Raji (cell line): ENCODE measurements around the gene CTNND2.

ENCODE experiments used
- POLR2A ChIP-seq: IDR thresholded peaks from 2 replicates; pipeline ENCODE4 v1.6.1; 2011; ENCODE audit warnings: low read depth, low read length, control low read depth; ENCODE audit not compliant: insufficient read depth

Gene CTNND2

GRCh38 chr5:11815481-11815880 is 88.8 kb downstream of the CTNND2 start:
- no peak for TF ChIP-seq POLR2A

DNA sequence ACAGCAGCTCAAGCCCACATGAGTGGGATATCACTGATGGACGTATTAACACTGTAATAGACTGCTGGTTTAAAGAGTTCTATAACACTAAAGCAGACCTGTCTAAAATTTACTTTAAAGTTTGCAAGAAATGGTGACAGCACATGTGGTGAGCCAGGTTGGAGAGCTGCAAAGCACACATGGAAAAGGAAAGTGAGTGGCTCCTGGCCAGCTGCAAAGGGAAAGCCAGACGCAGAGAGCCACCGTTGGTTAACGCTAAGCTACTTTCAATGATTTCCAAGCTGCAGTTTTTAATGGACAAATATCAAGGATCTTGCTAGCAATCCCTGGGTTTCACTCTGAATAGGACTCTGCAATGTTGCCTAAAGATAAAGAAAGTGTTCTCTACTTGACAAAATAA is 89.9 kb downstream of the CTNND2 start:
- TF ChIP-seq POLR2A, result no peak

DNA sequence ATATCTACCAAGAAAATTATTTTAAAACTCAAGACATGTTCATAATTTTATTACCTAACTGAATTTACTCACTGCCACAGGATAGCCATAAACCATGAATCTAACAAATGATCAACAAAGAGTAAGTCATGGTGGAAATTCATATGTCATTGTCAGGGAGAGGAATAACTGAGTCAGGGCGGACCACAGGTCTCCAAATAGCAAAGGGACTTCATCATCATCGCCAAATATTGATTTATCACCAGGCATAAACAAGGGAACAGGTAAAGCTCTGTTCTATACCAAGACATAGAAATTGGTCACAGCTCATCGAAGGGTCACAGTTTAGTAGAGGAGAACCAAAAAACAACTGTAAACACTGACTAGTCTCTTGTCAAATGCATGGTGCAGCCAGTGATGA is 94.8 kb downstream of the CTNND2 start:
- no peak for TF ChIP-seq POLR2A

GRCh38 chr5:11803436-11803835 is 100.8 kb downstream of the CTNND2 start:
- TF ChIP-seq POLR2A, result no peak

GRCh38 chr5:11801061-11801460 is 103.2 kb downstream of the CTNND2 start:
- TF ChIP-seq POLR2A, result no peak

DNA sequence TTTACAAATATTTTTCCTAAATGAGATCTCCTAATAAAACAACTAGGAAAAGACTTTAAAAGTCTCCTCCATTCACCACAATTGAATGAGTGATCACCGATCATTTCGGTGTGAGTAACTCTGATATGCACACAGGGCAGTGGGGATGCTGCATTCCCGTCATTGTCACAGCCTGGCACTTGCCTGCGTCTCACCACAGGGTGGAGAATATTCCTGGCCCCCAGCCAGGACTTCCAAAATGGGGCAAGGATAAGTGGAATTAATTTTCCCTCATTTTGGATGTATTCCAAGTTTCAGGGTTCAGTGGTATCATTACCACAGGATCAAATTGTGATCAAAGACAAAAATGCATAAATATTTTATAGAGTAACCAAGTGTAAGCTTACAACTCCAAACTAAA is 107.1 kb downstream of the CTNND2 start:
- TF ChIP-seq POLR2A, result no peak

DNA sequence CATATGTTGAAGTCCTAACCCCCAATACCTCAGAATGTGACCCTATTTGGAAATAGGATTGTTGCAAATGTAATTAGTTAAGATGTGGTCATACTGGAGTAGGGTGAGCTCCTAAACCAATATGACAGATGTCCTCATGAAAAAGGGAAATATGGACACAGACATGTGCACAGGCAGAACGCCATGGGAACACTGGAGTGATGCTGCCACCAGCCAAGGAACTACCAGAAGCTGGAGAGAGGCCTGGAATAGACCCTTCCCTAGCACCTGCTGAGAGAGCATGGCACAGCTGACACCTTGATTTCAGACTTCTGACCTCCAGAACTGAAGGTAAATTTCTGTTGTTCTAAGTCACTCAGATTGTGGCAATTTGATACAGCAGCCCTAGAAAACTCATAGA is 110.8 kb downstream of the CTNND2 start:
- TF ChIP-seq POLR2A, result no peak

DNA sequence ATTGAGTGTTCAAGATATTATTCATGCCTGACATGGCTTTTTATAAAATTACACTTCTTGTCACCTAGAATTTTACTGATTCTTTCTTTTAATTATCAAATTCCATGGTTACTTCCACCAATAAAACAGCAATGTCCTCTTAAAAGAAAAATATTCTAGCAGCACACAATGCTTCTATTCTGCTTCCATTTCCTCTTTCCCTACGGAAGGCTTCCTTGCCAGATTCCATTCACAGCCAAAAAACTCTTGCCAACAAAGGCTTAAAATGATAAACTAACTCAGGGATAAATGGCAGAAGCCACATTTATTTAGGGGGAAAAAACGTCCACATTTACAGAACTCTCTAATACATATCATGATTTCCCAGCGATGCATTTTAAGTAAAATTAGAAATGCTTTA is 111.6 kb downstream of the CTNND2 start:
- TF ChIP-seq POLR2A, result no peak

DNA sequence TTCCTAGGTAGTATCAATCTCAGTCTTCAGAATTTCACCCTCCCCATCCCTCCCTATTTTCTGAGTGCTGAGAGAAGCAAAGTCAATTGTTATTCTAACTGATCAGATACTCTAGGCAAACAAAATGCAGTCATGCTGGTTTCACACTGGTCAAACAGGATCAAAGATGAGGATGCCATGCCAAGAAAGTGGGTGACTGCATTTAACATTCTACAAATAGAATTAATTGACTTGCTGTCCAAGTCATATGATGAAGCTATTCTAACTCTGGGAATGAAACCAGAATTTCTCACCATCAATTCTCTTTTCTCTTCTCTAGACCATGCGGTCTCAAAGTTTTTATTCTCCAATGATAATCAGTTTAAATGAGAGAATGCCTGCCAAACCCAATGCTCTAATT is 112.5 kb downstream of the CTNND2 start:
- no peak for TF ChIP-seq POLR2A

GRCh38 chr5:11790201-11790600 is 114.0 kb downstream of the CTNND2 start:
- no peak for TF ChIP-seq POLR2A

DNA sequence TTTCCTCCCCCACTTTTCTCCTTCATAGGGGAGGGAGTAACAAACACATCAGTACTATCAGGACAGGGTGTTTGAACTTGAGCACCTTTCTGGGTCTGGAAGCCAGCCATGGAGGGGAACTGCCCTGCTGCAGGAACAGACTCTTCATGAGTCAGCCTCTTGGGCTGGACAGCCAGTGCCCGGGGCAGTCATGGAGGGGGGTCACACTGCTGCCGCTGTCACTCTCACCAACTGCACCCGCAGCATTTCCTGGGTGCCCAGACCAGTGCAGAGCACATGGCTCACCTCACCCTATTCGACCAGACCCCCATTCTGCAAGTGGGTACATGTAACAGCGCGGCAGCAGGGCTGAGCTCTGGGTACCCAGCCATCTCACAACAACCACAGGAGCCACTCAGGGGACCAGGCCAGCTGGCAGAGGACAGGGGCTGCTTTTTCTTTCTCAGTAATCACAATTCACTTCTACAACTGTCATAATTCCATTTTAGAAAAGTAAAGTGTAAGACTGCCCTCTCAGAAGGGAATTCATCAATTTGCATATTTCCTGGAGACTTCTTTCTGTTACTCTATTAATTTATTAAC is 118.4 kb downstream of the CTNND2 start:
- TF ChIP-seq POLR2A, result no peak

DNA sequence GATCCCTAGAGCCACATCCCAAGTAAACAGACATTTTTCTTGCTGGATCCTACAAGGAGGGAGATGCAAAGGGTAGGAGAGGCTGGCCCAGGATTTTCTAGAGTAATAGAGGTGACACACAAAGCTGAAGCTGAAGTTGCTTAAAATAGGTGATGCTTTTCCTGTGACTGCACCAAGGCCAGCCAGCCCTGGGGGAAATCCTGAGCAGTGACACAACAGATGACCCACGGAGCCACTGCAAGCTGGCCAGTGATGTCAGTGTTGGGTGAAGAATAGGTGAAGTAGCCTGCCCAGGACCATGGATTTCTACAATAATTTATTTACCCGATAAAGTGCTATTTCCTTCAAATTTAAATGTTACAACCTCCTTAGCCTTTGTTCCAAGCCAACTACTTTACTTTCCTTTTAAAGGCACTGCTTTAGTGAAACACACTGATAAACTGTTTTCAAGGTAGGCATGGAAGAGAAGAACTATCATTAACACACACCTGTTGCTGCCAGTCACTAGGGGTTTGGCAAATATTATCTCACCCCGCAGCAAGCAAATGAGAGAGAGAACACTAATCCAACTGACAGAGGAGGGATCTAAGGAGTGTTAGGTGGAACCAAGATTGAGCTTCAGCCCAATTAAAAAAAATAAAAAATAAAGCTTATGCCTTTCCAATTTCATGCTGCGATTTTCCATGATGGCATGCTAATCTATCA is 123.5 kb downstream of the CTNND2 start:
- TF ChIP-seq POLR2A, result no peak

DNA sequence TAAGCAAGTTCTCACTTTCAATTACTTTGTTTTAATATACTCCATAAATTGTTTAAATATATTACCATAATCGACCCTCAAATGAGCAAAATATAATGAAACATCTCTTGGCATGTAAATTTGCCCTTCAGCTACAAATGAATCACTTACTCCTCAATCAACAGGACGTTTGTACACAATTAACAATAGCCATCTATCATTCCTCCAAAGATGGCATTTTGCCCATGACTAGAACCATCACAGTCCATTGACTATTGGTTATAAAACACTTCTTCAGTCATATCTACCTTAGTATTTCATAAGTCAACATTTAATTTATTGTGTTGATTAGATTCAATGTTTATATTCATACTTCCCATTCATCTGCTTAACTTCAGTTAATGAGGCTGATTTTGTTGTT is 127.2 kb downstream of the CTNND2 start:
- no peak for TF ChIP-seq POLR2A

GRCh38 chr5:11770310-11770709 is 133.9 kb downstream of the CTNND2 start:
- no peak for TF ChIP-seq POLR2A

DNA sequence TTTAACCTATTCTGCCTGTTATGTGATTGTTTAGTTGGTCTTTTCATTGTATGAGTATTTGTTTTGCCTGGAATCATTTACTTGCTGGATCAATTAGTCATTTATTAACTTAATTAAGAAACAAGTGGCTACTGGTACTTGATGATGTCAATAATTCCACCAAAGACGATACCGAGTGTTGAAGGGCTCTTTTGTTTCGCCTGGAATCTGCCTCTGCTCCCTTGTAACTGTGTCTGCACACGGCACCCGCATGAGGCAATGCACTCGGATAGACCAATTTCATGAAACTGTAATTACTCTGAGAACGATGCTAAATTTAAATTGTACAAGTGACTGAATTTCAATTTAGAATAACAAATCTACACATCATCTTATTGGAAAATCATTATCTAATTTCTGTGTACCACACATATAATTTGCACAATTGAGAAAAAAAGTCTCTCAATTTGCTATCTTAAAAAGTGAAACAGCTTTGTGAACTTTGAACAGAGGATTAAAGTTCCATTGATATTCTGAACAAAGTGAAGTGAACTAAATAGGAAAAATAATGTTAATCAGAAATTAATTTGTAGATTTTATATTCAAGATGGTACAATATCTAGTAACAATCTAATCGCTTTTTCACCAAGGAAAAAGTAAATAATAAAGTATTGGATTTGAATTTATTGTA is 143.2 kb downstream of the CTNND2 start:
- TF ChIP-seq POLR2A, result no peak

DNA sequence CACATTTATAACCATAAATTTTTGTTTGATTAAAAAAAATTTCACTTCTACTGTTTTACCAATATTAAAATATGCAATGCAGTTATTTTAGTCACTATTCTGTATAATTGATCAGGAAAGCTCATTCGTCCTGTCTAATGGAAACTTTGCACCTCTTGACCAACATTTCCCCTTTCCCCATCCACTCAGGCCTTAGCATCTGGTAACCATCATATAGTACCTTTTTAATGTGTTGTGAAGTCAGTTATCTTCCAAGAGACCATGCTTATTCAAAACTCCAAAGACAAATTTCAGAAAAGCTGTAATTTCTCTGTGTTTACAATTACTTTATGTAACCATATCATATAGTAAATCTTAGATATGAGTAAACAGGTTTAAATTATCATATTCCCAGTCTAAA is 145.9 kb downstream of the CTNND2 start:
- TF ChIP-seq POLR2A, result no peak
